ENCODE measurements around the gene RFC2.

DNA sequence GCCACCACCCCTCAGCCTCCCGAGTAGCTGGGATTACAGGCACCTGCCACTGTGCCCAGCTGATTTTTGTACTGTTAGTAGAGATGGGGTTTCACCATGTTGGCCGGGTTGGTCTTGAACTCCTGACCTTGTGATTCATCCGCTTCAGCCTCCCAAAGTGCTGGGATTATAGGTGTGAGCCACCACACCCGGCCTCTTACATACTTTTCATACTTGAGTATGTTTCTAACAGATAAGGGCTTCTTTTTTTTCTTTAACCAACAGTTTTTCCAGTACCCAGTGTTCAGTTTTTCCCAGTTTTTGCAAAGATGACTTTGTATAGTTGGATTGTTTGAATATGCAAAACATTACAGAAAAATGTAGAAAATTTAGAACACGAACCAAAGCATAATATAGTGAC lies 72.4 kb downstream of the RFC2 start:
- TF ChIP-seq, protein P1, sequence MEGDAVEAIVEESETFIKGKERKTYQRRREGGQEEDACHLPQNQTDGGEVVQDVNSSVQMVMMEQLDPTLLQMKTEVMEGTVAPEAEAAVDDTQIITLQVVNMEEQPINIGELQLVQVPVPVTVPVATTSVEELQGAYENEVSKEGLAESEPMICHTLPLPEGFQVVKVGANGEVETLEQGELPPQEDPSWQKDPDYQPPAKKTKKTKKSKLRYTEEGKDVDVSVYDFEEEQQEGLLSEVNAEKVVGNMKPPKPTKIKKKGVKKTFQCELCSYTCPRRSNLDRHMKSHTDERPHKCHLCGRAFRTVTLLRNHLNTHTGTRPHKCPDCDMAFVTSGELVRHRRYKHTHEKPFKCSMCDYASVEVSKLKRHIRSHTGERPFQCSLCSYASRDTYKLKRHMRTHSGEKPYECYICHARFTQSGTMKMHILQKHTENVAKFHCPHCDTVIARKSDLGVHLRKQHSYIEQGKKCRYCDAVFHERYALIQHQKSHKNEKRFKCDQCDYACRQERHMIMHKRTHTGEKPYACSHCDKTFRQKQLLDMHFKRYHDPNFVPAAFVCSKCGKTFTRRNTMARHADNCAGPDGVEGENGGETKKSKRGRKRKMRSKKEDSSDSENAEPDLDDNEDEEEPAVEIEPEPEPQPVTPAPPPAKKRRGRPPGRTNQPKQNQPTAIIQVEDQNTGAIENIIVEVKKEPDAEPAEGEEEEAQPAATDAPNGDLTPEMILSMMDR (conservative IDR thresholded peaks at IDR 0.05; ENCODE audit: low read length) = no peak
- TF ChIP-seq EZH2phosphoT487 (IDR thresholded peaks at IDR 0.05; ENCODE audit: borderline replicate concordance) = no peak

Measured in Loucy (cell line).